GM18499 (cell line): ENCODE results near the gene MYORG.

Experiments used
- ATAC-seq: cut with Tn5 transposase; IDR thresholded peaks from one replicate; pipeline ENCODE4 v1.9.1; 2021; ENCODE audit warnings: moderate number of reproducible peaks; ENCODE audit not compliant: insufficient read depth, unreplicated experiment

The MYORG gene

DNA sequence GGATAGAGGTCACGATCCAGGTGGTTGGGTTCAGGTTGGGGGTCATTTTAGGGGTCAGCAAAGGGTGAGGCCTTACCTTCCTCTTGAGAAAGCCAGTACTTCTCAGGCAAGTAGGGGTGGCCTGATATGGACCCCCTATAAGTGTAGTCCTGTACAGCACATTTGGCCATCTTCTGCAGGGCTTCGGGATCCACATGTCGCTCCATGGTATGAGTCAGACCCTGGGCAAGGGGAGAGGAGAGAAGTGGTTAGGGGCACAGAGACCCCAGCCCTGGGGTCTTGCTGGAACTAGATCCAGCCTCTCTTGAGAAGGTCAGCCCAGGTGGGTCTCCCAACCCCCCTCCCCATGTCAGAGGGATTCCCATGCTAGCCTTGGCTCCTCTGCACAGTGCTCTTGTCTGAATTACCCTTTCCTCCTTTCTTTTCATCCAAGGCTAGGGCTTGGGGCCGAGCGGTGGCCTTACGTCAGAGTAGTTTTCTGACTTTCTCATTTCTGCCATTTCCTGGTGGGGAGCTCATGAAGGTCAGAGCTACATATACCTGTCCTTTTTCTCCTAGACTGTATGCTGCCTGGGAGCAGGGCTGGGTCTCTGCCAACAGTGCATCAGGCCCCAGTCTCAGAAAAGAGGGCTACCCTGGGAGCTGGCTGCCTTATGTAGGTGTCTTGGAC lies 9.0 kb upstream of the MYORG start:
- no peak for ATAC-seq

DNA sequence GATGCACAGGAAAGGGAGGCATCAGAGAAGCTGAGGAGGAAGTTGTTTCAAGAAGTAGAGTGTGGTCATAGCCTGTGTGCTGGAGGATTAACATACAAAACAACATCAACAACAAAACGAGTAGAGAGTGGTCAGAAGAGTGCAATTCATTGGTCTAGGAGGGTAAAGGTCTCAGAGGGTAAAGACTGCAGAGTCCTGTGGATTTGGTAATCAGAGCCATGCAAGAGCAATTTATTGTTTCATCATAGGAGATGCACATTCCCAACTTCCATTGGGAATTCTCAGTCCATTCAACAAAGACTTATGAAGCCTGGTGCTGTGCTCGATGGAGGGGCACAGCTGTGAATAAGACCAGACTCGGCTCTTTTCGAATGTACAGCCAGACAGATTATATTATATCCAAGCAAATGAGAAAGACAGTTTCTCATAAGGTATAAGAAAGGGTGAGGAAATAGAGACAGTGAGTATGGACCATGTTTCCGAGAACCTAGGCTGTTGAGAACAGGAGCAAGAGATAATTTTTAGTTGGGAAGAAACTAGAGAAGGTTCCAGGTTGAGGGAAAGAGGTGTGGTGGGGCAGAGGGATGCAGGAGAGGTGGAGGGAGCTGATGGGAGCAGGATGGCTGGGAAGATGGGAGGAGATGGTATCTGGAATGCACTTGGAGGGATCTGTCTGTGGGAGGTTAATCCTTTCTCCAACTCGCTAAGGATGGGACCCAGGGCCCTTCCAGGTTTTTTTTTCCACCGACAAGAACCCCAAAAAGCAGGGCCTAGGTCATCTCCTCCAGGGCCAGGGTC lies 7.9 kb upstream of the MYORG start:
- ATAC-seq: no peak

DNA sequence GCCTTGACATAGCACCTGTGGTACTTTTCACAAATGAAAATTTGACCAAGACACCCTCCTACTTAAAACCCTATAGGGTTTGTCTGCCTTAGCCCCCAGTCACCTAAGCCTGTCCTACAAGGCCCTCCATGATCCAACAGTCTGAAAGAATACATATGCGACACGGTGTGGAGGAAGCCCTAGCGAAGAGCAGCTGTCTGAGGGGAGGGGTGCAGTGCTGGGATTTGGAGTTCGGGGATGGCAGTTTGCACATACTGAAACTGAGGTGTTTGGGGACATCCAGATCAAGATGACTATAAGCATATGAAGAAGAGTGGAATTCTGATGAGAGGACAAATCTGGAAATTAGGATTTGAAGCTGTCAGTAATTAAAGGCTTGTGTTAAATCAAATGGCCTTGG lies 7.2 kb upstream of the MYORG start:
- no peak for ATAC-seq

DNA sequence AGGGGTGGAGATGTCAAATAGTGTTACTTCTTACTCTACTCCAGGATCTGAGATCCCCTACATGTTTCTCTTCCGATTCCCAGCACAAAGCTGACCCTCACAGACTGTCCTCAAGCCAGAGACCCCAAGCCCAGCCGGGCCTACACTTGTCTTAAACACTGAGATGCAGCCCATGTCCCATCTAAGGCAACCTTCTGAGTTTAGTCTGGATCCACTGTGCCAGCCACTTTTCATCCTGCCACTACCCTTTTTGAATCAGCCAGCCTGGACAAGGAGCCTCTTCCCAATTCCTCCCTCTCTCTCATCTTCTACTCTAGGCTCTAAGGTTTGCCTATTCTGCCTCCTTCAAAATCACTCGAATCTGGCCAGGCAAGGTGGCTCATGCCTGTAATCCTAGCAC lies 6.2 kb upstream of the MYORG start:
- ATAC-seq: no peak

DNA sequence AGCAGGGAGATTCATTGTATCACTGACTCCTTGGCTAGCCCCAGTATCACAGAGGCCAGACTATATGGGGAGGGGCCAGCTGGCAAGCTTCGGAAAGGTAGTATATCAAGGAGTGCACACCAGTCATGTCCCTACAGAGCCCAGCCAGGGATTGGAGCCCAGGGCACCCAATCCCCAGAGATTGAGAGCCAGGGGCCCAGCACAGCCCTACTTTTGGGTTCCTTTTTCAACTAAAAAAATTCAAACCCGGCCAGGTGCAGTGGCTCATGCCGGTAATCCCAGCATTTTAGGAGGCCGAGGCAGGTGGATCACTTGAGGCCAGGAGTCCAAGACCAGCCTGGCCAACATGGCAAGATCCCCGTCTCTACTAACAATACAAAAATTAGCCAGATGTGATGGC lies 5.4 kb upstream of the MYORG start:
- ATAC-seq: no peak

DNA sequence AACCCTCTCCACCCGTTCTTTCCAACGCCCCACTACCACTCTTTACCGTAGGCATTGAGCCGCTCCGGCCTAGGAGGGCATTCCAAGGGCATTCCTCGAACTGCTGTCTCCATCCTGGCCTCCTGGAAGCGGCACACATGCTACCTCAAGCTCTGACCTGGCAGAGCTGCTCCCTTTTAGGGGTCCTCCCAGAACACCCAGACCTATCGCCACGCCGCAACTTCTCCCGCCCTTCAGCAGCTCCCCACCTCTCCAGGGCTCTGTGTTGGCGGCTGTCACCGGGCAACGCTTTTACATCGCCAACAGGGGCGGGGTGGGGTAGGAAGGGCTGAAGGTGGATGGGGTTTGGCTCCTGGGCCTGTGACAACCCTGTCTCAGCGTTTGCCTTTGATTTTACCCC lies 4.6 kb upstream of the MYORG start:
- no peak for ATAC-seq

DNA sequence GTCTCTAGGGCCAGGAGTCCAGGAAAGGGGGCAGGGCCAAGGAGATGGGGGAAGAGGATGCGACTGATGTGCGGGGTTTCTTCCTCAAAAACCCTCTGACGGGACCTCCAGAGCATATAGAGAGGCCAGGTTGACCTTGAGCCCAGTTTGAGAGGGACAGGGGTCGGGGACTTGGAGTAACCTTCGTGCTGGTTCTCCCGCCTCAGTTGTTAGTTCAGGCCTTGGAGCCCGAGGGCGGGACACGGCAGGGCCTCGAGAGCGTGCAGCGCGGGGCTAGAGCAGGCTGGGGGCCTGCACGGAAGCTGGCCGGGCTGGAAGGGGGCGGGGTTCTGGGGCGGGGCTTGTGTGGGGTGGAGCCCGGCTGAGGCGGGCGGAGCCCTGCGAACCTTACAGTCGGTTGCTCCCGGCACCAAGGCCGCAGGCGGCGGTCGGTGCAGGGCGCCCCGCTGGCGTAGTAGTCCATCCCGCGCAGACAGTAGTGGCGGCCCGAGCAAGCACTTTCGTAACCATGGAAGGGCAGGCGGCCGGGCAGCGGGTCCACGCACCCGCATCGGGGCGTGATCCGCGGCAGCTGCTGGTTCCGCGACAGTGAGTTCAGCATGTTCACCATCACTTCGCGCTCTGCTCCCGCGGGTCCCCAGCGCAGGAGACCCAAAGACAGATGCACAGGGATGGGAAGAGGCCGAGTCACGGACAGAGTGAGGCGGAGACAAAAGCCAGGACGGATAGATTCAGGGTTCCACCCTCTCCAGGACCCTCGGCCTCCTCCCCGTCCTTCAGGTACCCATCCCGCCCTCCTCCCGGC lies 4.0 kb upstream of the MYORG start:
- ATAC-seq: no peak

DNA sequence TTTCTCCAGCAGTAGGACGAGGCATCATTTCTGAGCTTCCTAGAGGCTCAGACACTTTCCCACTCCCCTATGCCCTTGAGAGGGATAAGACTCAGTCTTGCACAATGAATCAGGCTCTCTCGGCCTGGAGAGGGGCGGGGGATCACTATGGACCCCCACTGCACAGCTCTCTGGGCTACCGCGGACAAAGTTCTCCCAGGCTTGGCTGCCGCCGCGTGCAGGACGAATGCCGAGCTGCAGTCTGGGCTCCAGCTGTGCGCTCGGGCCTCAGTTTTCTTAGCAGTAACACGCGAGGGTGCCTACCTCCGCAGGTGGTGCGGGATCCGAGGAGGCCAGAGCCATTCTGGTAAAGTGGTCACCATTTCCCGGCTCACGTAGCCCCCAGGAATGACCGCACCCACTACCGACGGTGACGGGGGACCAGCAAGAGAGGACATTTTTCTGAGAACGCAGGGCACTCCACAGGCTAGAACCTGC lies 3.4 kb upstream of the MYORG start:
- no peak for ATAC-seq

DNA sequence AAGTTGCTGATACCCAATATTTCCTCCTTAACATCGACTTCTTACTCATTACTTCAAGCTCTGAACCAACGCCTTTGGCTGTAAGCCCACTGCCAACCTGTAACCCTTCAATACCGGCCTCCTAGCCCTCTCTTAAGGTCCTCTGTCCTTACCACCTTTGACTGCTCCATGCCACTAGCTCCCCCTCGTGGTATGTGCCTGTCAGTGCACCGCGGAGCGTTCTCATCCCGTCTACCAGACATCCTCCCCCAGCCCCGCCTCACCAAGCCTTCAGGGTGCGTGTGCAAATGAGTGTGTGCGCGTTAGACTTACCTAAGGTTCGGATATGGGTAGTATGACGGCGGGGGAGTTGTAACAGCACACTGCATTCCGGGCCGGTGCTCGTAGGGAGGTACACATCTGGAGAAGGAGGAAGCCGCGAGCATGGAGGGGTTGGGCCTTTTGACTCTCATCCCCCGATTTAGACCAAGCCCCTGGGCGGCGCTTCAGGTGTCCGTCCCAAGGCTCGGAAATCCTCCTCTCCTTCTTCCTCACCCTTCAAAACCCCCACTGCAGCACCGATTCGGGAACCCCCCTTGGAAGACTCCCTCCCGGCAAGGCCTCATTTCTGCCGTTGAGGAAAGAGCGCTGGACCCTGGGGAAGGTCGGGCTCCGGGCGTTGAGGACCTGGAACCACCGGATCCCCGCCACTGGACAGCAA lies 2.8 kb upstream of the MYORG start:
- ATAC-seq: no peak

DNA sequence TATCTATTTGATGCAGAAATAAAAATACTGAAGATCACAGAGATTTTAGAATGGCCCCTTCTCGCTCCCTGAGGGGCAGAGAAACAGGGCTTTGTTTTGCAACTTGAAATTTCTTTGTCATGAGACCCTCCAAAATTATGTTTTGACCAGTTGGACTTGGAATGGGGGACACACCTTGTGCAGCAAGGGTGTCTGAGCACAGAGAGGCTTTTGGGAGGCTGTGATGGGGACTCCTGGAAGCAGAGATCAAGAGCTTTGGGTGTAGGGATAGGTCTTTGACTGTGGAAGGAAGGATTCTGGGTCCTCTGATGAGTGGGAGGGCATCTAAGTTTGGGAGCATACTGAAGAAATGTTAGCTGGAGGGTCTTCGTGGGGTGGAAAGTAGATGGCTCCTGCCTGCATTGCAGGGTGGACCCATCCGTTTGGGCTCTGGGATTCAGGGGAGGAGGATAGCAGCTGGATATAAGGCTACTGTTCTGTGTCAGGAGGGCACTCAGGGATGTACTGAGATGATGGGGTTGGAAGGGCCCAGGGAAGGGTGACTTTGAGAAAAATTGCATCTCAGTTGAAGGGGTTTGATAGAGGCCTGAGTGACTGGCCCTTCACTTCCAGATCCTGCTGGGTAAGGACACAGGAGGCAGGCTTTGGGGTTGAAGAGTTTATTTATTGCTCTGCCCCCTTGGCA lies 1.8 kb upstream of the MYORG start:
- ATAC-seq: no peak

DNA sequence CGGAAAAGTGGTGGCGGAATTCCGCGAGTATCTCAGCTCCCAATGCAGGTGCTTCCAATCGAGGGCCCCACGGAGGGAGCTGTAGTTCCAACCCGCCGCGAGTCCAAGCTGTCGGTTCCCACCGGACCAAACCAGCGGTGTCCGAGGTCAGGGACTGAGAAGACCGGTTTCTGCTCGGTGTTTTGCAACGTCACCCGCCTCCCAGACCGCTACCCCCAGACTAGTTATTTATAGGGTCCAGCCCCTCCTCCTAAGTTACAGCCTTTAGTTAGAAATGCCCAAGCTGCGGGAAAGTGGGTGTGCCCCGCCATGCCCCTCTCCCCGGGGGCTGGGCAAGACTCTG lies 677 bp upstream of the MYORG start:
- ATAC-seq: no peak

DNA sequence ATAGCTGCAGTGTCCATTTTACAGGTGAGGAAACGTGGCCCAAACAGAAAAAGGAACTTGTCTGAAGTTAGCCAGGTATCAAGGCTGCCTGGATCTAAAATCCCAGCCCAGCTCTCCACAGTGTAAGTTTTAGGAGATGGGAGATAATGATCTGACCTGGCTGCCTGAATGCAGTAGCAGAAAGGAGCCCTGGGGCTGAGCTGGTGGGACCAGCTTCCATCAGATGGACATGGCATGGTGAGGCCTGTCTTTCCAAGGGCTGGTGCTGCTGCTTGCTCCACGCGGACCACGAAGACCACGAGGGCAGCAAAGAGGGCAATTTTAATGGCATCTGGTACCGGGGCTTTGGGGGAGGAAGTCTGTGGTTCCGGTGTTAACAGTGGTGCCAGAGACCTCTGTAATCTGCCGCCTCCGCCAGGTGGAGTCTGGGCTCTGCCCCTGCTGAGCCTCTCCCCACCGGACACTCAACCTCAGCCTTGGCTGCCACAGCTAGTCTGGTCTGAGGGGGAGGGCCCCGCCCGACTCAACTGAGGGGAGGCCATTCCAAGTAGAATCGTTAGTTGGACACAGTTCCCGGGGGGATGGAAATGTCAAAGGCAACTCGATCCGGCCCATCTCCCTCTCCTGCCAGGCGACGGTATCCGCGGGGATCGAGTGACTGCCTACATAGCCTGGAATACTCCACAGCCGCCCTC lies 650 bp downstream of the MYORG start:
- no peak for ATAC-seq

DNA sequence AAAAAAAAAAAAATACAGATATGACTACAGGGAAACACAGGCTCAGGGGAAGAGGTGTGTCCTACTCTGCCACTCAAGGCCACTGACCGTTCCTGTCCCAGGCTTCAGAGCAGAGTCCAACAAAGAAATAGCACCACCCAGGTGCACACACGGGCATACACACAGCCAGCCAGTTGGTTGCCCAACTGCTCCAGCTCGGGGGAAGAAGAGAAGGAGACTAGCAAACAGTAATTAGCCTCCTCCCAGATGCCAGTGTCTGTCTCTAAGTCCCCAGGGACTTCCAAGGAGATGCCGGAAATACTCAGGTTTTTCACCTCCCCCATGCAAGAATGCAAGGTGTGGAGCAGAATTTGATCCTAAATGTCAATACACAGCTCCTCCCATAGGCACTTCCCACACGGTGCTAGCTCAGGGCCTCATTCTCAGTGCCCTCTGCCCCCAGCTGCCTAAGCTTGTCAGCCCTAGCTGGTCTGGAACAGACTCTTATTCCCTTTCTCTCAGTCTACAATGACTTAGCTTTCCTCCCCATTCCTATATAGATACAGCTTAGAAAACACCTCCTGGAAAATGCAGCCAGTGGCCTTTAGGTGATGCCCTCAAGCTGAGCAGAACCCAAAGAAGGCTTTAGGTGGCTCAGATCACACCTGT lies 1.7 kb downstream of the MYORG start:
- ATAC-seq: no peak

DNA sequence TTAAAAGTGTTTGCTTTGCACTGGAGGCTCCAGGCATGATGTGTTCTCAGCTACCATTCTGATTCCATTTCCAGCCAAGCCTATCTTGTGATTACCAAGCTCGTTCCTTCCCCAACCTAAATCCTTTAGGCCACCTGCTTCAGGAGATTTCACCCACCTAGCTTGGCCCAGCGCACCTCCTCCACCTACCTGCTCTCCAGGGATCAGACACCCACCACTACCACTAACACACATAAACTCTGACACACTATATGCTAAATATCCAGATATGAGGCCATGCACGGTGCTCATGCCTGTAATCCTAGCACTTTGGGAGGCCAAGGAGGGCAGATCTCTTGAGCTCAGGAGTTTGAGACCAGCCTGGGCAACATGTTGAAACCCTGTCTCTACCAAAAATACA lies 2.4 kb downstream of the MYORG start:
- no peak for ATAC-seq

DNA sequence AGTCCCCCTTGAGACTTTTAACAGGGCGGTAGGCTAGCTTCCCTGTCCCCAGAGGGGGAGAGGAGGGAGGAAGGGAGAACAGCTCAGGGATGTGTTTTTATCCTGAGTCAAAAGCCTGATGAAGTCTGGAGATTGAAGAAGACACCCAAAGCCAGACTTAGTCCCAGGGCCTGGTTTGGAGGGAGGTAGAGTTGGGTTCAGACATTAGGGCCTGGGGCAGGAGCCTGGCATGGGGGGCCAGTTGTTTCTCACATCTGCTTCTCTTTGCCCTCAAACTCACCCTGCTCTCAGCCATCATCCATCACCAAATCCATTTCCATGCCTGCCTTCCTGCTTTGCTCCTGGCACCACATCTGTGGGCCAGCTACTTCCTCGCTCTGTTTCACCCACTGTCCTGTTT lies 2.9 kb downstream of the MYORG start:
- no peak for ATAC-seq

DNA sequence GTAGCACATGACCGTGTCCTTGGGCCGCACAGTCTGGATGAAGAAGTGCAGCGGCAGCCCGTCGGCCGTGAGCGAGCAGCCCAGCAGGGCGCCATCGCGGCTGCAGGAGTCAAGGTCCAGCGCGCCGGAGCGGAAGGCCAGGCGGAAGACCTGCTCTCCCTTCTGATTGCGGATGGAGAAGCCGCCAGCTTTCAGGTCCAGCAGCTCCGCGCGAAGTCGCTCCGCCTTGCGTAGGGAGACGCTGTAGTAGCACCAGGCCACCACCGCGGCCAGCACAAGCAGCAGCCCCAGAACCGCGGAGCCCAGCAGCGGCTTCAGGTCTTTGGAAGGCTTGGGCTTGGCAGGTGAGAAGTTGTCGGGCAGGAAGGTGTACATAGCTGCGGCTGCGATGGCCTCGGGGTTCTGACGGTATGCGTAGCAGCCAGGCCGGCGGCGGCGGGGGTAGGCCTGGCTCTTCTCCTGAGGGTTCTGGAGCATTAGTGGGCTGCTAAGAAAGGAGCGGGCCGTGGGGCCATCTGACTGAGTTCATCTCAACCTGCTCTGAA lies 4.2 kb downstream of the MYORG start:
- ATAC-seq: no peak

DNA sequence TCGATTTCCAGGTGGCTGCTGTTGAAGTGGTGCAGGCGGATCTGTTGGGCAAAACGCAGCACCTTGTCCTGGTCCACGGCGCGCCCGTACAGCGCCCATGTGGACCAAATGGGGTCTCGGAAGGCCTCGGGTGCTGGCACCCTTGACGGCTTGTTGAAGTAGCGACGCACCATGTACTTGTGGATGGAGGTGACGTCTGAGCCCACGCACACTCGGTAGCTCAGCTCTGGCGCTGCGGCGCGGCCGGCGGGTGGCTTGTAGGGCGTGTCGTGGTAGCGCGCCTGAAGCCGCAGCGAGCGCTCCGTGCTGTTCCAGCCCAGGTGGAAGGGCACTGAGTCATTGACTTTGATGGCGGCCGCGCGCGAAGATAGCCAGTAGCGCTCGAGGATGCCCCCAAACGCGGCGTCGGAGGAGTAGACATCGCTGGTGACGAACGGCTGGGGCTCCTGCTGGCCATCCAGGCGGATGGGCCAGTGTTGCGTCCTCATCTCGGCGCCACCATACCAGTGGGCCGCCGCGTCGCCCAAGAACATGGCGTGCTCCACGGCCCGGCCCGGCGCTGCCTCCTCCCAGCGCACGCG lies 4.7 kb downstream of the MYORG start:
- ATAC-seq: no peak
